Peyer's patch (tissue), 4 donors: ENCODE measurements around the gene PIGB. TPM values are rescaled to one million over a fixed set of nuclear protein-coding genes. Genes with fewer than 3 reads are reported as not detected.
"Not testable (repeated sequence)": the region's sequence is repeated elsewhere in the genome, so short reads cannot be mapped to it uniquely, and the experiment has no call there.

Experiments used
- DNase-seq, 3 donors: peaks; one replicate each; pipeline ENCODE4 v3.0.0-alpha.2; 2017 to 2019
- H3K27ac ChIP-seq, 4 donors: fragments of 200-600 bp; sonication (generic); one replicate each; pipeline ENCODE4 v1.5.1; 2016 to 2019
- H3K27me3 ChIP-seq, 2 donors: fragments of 200-600 bp; sonication (generic); one replicate each; pipeline ENCODE4 v1.5.1; 2019
- H3K36me3 ChIP-seq, 3 donors: fragments of 200-600 bp; sonication (generic); one replicate each; pipeline ENCODE4 v1.5.1; 2016 to 2019
- H3K4me1 ChIP-seq, 4 donors: fragments of 200-600 bp; sonication (generic); one replicate each; pipeline ENCODE4 v1.5.1; 2016 to 2019
- H3K4me3 ChIP-seq, 4 donors: fragments of 200-600 bp; sonication (generic); 1 replicate in 3 of 4; 2 replicates in 1 of 4; pipeline ENCODE4 v1.5.1; 2016 to 2019; ENCODE audit warnings: mild to moderate bottlenecking in 1 of 4
- H3K9me3 ChIP-seq, 4 donors: fragments of 200-600 bp; sonication (generic); one replicate each; pipeline ENCODE4 v1.5.1; 2016 to 2019; ENCODE audit warnings: mild to moderate bottlenecking in 1 of 4
- POLR2A ChIP-seq, 2 donors: fragments of 450-650 bp; IDR thresholded peaks; one replicate each; pipeline ENCODE4 v1.5.1; 2017; ENCODE audit warnings: antibody characterized with exemption in 2 of 2, mild to moderate bottlenecking in 2 of 2, moderate library complexity in 2 of 2
- total RNA-seq, 4 donors: library from RNA; depleted of rRNA; stranded (reverse); fragments of >200 nt; gene quantifications; one replicate each; pipeline ENCODE4 v1.1.0, GENCODE V29; 2016
- TF ChIP-seq, protein P1 (sequence below), 6 experiments: fragments of 450-650 bp in 4 of 6; fragments of 200-600 bp in 2 of 6; sonication (generic) in 1 of 6; IDR thresholded peaks; one replicate each; pipeline ENCODE4 v1.5.1; 2017 to 2019; ENCODE audit warnings: antibody characterized with exemption in 6 of 6, mild to moderate bottlenecking in 3 of 6, moderate library complexity in 1 of 6

PIGB gene
- total RNA-seq, 4 donors from 2014 or later = 3.2 to 34.7 (median 15.4) TPM

DNA sequence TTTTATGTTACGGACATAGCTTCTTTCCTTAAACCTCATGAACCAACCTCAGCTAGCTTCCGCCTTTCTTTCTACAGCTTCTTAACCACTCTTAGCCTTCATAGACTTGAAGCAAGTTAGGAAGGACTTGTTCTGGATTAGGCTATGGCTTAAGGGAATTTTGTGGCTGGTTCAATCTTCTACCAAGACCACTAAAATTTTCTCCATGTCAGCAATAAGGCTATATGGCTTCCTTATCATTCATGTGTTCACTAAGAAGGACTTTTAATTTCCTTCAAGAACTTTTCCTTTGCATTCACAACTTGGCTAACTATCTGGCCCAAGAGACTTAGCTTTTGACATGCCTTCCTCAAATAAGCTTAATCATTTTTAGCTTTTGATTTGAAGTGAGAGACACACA lies 64.7 kb downstream of the PIGB start:
- Histone ChIP-seq H3K4me3 (no peak overlapping the region), H3K27ac (no peak overlapping the region), H3K9me3 (no peaks in the 10 kb centered on the region), H3K36me3 (peaks cover 0 to 75% (median 0%) of the 10 kb centered on the region in 3 donors), H3K27me3 (no peaks in the 10 kb centered on the region), H3K4me1 (no peaks in the 10 kb centered on the region)
- DNase-seq = no peak
- TF ChIP-seq, protein P1, sequence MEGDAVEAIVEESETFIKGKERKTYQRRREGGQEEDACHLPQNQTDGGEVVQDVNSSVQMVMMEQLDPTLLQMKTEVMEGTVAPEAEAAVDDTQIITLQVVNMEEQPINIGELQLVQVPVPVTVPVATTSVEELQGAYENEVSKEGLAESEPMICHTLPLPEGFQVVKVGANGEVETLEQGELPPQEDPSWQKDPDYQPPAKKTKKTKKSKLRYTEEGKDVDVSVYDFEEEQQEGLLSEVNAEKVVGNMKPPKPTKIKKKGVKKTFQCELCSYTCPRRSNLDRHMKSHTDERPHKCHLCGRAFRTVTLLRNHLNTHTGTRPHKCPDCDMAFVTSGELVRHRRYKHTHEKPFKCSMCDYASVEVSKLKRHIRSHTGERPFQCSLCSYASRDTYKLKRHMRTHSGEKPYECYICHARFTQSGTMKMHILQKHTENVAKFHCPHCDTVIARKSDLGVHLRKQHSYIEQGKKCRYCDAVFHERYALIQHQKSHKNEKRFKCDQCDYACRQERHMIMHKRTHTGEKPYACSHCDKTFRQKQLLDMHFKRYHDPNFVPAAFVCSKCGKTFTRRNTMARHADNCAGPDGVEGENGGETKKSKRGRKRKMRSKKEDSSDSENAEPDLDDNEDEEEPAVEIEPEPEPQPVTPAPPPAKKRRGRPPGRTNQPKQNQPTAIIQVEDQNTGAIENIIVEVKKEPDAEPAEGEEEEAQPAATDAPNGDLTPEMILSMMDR (IDR thresholded peaks at IDR 0.05) = no peak
- TF ChIP-seq POLR2A (IDR thresholded peaks at IDR 0.05) = no peak

DNA sequence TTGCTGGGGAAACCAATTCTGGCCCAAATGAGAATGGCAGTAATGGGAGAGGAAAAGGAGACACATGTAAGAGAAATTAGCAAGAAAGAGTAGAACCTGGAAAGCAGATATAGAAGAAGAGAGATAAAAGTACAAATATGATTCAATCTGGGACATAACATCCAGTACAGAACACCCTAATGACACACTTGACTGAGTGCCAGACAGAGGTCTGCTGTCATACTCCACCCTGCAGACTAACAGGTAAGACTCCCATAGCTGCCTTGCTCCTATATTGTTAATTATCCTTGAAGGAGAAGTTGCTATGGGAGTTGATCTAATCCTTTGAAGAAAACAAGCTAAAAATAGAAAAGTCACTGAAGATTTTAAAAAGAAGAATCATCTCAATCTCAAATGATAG lies 68.0 kb downstream of the PIGB start:
- no peak for DNase-seq
- H3K4me3 ChIP-seq = no peak overlapping the region
- TF ChIP-seq POLR2A (IDR thresholded peaks at IDR 0.05) = no peak
- TF ChIP-seq, protein P1 (IDR thresholded peaks at IDR 0.05) = no peak
- H3K27ac ChIP-seq = no peak overlapping the region
- no peaks in the 10 kb centered on the region for H3K9me3 ChIP-seq
- H3K4me1 ChIP-seq = no peaks in the 10 kb centered on the region
- H3K36me3 ChIP-seq = peaks cover 0 to 53% (median 0%) of the 10 kb centered on the region in 3 donors
- no peaks in the 10 kb centered on the region for H3K27me3 ChIP-seq

DNA sequence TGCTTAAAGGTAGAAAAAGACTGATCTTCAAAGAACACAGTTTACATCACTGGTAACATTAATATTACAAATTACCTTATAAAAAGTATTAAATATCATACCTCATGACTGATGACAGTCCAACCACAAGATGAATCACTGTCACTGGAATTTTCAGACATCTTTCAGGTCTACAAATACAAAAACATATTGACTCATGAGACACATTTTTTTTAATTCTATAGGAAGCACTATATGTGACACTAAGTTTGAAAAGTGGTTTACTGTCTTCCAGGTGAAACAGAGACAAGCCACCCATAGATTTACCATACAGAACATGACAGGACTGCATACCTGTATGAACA lies 70.2 kb downstream of the PIGB start:
- no peak for DNase-seq
- no peaks in the 10 kb centered on the region for H3K9me3 ChIP-seq
- no peaks in the 10 kb centered on the region for H3K4me1 ChIP-seq
- no peak overlapping the region for H3K4me3 ChIP-seq
- H3K27me3 ChIP-seq = no peaks in the 10 kb centered on the region
- TF ChIP-seq, protein P1 (IDR thresholded peaks at IDR 0.05) = no peak
- TF ChIP-seq POLR2A (IDR thresholded peaks at IDR 0.05) = no peak
- no peak overlapping the region for H3K27ac ChIP-seq
- peaks cover 0 to 36% (median 0%) of the 10 kb centered on the region in 3 donors for H3K36me3 ChIP-seq

DNA sequence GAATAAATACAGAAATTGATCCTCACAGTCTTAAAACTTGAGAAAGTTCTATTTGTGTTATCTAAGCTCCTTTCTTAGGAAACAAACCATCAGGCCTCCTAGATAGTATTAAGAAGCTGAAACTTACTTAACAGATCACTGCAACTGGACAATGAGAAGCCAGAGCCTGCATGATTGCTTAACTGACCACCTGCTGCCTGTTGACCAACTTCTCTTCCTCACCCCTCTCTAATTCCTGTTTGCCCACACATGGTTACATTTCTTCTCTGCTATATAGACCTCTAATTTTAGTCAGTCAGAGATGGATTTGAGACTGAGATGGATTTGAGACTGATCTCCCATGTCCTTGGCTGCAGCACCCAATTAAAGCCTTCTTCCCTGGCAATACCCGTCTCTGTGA lies 75.7 kb downstream of the PIGB start:
- TF ChIP-seq, protein P1 (IDR thresholded peaks at IDR 0.05) = no peak
- TF ChIP-seq POLR2A (IDR thresholded peaks at IDR 0.05) = no peak
- Histone ChIP-seq H3K36me3 (peaks cover 0 to 10% (median 0%) of the 10 kb centered on the region in 3 donors), H3K9me3 (no peaks in the 10 kb centered on the region), H3K27ac (no peak overlapping the region), H3K27me3 (no peaks in the 10 kb centered on the region), H3K4me3 (no peak overlapping the region), H3K4me1 (no peaks in the 10 kb centered on the region)
- no peak for DNase-seq

DNA sequence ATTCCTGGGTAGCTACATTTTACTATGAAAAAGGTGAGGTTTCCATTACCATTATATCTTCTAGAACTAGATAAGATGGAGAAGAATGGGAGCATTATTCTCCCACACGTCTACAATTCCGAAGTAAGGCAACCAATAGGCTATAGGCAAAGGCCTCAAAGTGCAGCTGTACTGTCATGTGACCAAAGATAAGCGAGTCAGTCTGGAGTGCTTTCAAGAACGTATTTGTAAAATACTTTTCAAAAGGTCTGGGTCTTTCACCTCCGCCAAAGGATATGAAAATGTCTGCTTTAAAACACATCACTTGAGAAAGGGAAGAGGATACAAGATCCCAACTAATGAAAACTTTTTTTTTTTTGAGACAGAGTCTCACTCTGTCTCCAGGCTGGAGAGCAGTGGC lies 79.2 kb downstream of the PIGB start:
- no peak for DNase-seq
- Histone ChIP-seq H3K9me3 (no peaks in the 10 kb centered on the region), H3K36me3 (peaks cover 0 to 10% (median 0%) of the 10 kb centered on the region in 3 donors), H3K4me3 (no peak overlapping the region), H3K27ac (no peak overlapping the region), H3K27me3 (no peaks in the 10 kb centered on the region), H3K4me1 (peaks cover 0 to 4% (median 0%) of the 10 kb centered on the region in 4 donors)
- no peak for TF ChIP-seq POLR2A (IDR thresholded peaks at IDR 0.05)

DNA sequence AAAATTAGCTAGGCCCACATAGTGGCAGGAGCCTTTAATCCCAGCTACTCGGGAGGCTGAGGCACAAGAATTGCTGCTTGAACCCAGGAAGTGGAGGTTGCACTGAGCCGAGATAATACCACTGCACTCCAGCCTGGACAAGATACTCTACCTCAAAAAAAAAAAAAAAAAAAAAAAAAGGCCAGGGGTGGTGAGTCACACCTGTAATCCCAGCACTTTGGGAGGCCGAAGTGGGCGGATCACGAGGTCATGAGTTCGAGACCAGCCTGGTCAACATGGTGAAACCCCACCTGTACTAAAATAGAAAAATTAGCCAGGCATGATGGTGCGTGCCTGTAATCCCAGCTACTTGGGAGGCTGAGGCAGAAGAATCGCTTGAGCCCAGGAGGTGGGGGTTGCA lies 81.0 kb downstream of the PIGB start:
- peaks cover 0 to 10% (median 0%) of the 10 kb centered on the region in 3 donors for H3K36me3 ChIP-seq
- DNase-seq, H3K9me3 ChIP-seq, H3K27me3 ChIP-seq, H3K27ac ChIP-seq, H3K4me3 ChIP-seq: not testable (repeated sequence)
- peaks cover 0 to 16% (median 0%) of the 10 kb centered on the region in 4 donors for H3K4me1 ChIP-seq

DNA sequence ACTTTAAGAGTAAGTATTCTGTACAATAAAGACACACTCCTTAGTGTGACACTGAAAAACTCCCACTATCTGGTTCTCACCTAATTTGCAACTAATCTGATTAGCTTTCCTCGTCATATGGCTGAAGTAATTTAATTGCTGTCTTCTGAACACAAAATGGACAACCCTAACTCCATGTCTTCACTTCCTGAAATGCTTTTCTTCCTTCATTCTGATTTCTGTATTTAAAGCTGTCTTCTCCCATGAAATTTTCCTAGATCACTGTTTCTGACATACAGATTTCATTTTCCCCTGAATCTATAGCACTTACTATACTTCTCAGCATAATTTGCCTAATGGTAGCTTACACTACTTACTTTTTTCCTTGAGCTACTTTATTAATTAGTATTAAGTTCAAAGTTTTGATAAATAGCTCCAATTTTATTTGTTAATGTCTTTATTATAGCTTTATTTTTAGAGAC lies 82.8 kb downstream of the PIGB start:
- no peaks in the 10 kb centered on the region for H3K27me3 ChIP-seq
- H3K9me3 ChIP-seq = no peaks in the 10 kb centered on the region
- DNase-seq = no peak
- H3K4me1 ChIP-seq = peaks cover 0 to 29% (median 0%) of the 10 kb centered on the region in 4 donors
- H3K27ac ChIP-seq = no peak overlapping the region
- H3K36me3 ChIP-seq = peaks cover 0 to 10% (median 0%) of the 10 kb centered on the region in 3 donors
- no peak overlapping the region for H3K4me3 ChIP-seq
- TF ChIP-seq, protein P1 (IDR thresholded peaks at IDR 0.05) = no peak
- TF ChIP-seq POLR2A (IDR thresholded peaks at IDR 0.05) = no peak
